HEK293T (cell line): ENCODE measurements around the gene C19orf67.

Experiments used
- CTCF ChIA-PET: fragments of 350-600 bp; formaldehyde crosslinking; extraction: SDS; loops from one replicate; lab custom pipeline; 2021; ENCODE audit warnings: antibody characterized with exemption, inconsistent platforms; lab: Yijun Ruan, JAX
- POLR2A ChIA-PET: fragments of 350-600 bp; formaldehyde crosslinking; extraction: SDS; loops from one replicate; lab custom pipeline; 2020; ENCODE audit warnings: antibody characterized with exemption, inconsistent platforms; lab: Yijun Ruan, JAX
- DNase-seq: peaks from one replicate; pipeline ENCODE4 v3.0.0; 2012; ENCODE audit warnings: mixed read lengths; ENCODE audit errors: extremely low spot score
- ARNT ChIP-seq: fragments of 450-650 bp; IDR thresholded peaks from 2 replicates; pipeline ENCODE4 v1.6.1; 2017; ENCODE audit warnings: mild to moderate bottlenecking
- BHLHE40 ChIP-seq: fragments of 450-650 bp; IDR thresholded peaks from 2 replicates; pipeline ENCODE4 v1.6.1; 2016; ENCODE audit warnings: mild to moderate bottlenecking, moderate library complexity, borderline replicate concordance
- CTBP1 ChIP-seq: fragments of 450-650 bp; IDR thresholded peaks from 2 replicates; pipeline ENCODE4 v1.6.1; 2016; ENCODE audit warnings: borderline replicate concordance
- ELF4 ChIP-seq: fragments of 450-650 bp; IDR thresholded peaks from 2 replicates; pipeline ENCODE4 v1.6.1; 2017; ENCODE audit warnings: antibody characterized with exemption
- FOXA1 ChIP-seq: fragments of 450-650 bp; IDR thresholded peaks from 2 replicates; pipeline ENCODE4 v1.6.1; 2016; ENCODE audit warnings: mild to moderate bottlenecking
- FOXK2 ChIP-seq: fragments of 450-650 bp; IDR thresholded peaks from 2 replicates; pipeline ENCODE4 v1.6.1; 2016; ENCODE audit warnings: mild to moderate bottlenecking
- FOXM1 ChIP-seq: fragments of 450-650 bp; IDR thresholded peaks from 2 replicates; pipeline ENCODE4 v1.6.1; 2017; ENCODE audit warnings: mild to moderate bottlenecking, borderline replicate concordance
- HDGF ChIP-seq: fragments of 450-650 bp; IDR thresholded peaks from 2 replicates; pipeline ENCODE4 v1.6.1; 2017; ENCODE audit warnings: antibody characterized with exemption, borderline replicate concordance
- L3MBTL2 ChIP-seq: fragments of 450-650 bp; conservative IDR thresholded peaks from 2 replicates; pipeline ENCODE4 v1.6.1; 2016; ENCODE audit warnings: mild to moderate bottlenecking
- LEF1 ChIP-seq: fragments of 450-650 bp; IDR thresholded peaks from 2 replicates; pipeline ENCODE4 v1.6.1; 2017; ENCODE audit warnings: mild to moderate bottlenecking, borderline replicate concordance
- NFRKB ChIP-seq: fragments of 450-650 bp; IDR thresholded peaks from 2 replicates; pipeline ENCODE4 v1.6.1; 2016; ENCODE audit warnings: mild to moderate bottlenecking, moderate library complexity
- PKNOX1 ChIP-seq: fragments of 450-650 bp; IDR thresholded peaks from 2 replicates; pipeline ENCODE4 v1.6.1; 2016
- SP1 ChIP-seq: fragments of 450-650 bp; IDR thresholded peaks from 2 replicates; pipeline ENCODE4 v1.6.1; 2017
- SUZ12 ChIP-seq: fragments of 450-650 bp; IDR thresholded peaks from 2 replicates; pipeline ENCODE4 v1.6.1; 2016; ENCODE audit warnings: mild to moderate bottlenecking
- TARDBP ChIP-seq: fragments of 450-650 bp; IDR thresholded peaks from 2 replicates; pipeline ENCODE4 v1.6.1; 2016
- ZNF384 ChIP-seq: fragments of 450-650 bp; IDR thresholded peaks from 2 replicates; pipeline ENCODE4 v1.6.1; 2016

C19orf67 gene

GRCh38 chr19:14119644-14120496 lies 34.3 kb upstream of the C19orf67 start:
- TF ChIP-seq PKNOX1: peak; percentile 72
- no peak for TF ChIP-seq HDGF
- DNase-seq: no peak
- POLR2A ChIA-PET: interaction anchor here (1.1 kb wide), 1 partner anchor 16 kb away, joined by 3 read pairs; no protein-coding TSS in a partner anchor
- CTCF ChIA-PET: interaction anchor here (0.6 to 0.7 kb wide), 3 partner anchors 15 to 260 kb away, joined by 3 read pairs; no protein-coding TSS in a partner anchor

- TF ChIP-seq BHLHE40: no peak
- no peak for DNase-seq
- CTCF ChIA-PET: no interaction called here
- POLR2A ChIA-PET: interaction anchor here (1.7 kb wide), 1 partner anchor 18 kb away, joined by 5 read pairs; no protein-coding TSS in a partner anchor
These were observed 33.6 kb upstream of the C19orf67 start for GRCh38 chr19:14119146-14119545.

GRCh38 chr19:14118165-14119051 lies 32.8 kb upstream of the C19orf67 start:
- CTCF ChIA-PET: no interaction called here
- TF ChIP-seq ARNT: no peak
- no peak for TF ChIP-seq L3MBTL2
- TF ChIP-seq FOXA1: no peak
- TF ChIP-seq TARDBP: no peak
- TF ChIP-seq ZNF384: no peak
- TF ChIP-seq FOXM1: no peak
- TF ChIP-seq CTBP1: no peak
- TF ChIP-seq PKNOX1: no peak
- TF ChIP-seq SUZ12: no peak
- no peak for TF ChIP-seq ELF4
- no peak for DNase-seq
- POLR2A ChIA-PET: interaction anchor here (0.6 to 1.7 kb wide), 3 partner anchors 10 to 22 kb away, joined by 3 to 5 read pairs (median 4); no protein-coding TSS in a partner anchor

GRCh38 chr19:14117668-14118164 lies 32.1 kb upstream of the C19orf67 start, which contains the start of gene PRKACA:
TSS of gene PRKACA (minus strand) at chr19:14117762. CDS start at chr19:14117547, 215 bp downstream.
- CTCF ChIA-PET: no interaction called here
- POLR2A ChIA-PET: interaction anchor here (1.2 to 1.7 kb wide), 2 partner anchors 10 to 19 kb away, joined by 4 to 5 read pairs; no protein-coding TSS in a partner anchor
- DNase-seq: peak; percentile 96
- TF ChIP-seq ARNT (no peak), PKNOX1 (peak; percentile 99)

GRCh38 chr19:14116918-14117578 lies 31.5 kb upstream of the C19orf67 start:
- TF ChIP-seq L3MBTL2 (no peak), ELF4 (no peak), LEF1 (no peak), SP1 (no peak), ARNT (no peak), BHLHE40 (no peak), ZNF384 (no peak), HDGF (no peak), CTBP1 (no peak), FOXM1 (no peak), FOXK2 (no peak), NFRKB (no peak), PKNOX1 (no peak)
- no peak for DNase-seq
- ChIA-PET CTCF (interaction anchor here (0.6 kb wide), 1 partner anchor 35 kb away, joined by 3 read pairs; no protein-coding TSS in a partner anchor), POLR2A (interaction anchor here (1.2 kb wide), 1 partner anchor 11 kb away, joined by 4 read pairs; no protein-coding TSS in a partner anchor)
